HG02981 (cell line): ENCODE measurements around the gene RXFP3.
A peak's percentile ranks its signal among the peaks of the same experiment; 100 is the strongest.
"Not testable (repeated sequence)": the region's sequence is repeated elsewhere in the genome, so short reads cannot be mapped to it uniquely, and the experiment has no call there.

ENCODE experiments used
- ATAC-seq: cut with Tn5 transposase; IDR thresholded peaks from one replicate; pipeline ENCODE4 v1.9.1; 2021; ENCODE audit warnings: mild to moderate bottlenecking, moderate library complexity; ENCODE audit not compliant: unreplicated experiment

The RXFP3 gene

DNA sequence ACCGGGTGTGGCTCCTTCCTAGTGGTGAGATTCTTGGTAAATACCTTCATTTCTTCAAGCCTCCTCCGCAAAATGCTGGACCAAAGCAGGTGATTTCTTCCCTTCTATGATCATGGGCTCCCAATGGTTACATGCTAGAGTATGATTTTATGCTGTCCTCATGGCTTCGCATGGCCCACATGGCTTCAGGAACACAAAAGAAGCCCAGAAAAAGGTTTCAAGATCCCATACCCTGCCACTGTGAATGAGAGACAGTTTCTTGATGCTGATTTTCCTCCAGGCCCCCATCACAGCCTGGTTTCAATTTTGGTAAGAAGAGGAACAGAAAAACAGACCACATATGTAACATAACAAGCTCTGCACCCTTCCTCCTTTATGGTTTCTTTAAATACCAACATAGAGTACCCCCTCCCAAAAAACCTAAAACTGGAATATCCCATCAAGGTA is 2.4 kb upstream of the RXFP3 start:
- ATAC-seq = peak; percentile 75

DNA sequence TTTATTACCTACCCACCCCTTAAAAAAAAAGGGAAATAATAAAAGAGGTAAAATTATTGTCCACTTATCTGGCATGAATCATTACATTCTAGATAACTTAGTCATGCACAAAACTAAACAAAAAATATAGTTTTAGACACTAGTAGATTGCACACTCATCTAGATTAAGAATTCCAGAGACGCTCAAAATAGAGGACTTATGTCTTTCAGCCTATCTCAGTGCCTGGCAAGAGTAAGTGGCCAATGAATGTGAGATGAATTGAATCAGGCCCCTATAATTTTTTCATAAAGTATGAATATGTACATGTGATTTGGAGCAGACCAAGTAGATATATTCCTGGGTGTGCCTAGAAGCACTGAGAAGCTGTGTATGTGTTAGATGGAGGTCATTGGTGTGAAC is 2.0 kb upstream of the RXFP3 start:
- peak; percentile 9 for ATAC-seq

DNA sequence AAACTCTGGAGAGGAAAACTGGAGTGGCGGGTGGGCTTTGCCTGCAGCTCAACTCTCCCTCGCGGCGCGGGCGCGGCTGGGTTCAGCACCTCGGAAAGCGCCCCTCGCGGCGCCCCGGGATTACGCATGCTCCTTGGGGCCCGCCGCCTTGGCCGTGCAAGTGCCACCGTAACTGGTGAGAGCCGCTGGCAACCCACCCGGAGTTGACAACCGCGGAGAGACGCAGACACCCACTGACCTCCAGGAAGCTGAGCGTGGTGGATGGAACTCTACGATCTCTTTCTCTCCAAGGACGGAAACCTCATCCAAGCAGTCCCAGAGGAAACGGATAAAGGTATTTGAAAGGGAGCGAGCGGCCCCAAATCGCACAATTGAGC is 194 bp upstream of the RXFP3 start:
- no peak for ATAC-seq

DNA sequence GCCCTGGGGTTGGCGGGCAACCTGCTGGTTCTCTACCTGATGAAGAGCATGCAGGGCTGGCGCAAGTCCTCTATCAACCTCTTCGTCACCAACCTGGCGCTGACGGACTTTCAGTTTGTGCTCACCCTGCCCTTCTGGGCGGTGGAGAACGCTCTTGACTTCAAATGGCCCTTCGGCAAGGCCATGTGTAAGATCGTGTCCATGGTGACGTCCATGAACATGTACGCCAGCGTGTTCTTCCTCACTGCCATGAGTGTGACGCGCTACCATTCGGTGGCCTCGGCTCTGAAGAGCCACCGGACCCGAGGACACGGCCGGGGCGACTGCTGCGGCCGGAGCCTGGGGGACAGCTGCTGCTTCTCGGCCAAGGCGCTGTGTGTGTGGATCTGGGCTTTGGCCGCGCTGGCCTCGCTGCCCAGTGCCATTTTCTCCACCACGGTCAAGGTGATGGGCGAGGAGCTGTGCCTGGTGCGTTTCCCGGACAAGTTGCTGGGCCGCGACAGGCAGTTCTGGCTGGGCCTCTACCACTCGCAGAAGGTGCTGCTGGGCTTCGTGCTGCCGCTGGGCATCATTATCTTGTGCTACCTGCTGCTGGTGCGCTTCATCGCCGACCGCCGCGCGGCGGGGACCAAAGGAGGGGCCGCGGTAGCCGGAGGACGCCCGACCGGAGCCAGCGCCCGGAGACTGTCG is 976 bp downstream of the RXFP3 start:
- no peak for ATAC-seq

DNA sequence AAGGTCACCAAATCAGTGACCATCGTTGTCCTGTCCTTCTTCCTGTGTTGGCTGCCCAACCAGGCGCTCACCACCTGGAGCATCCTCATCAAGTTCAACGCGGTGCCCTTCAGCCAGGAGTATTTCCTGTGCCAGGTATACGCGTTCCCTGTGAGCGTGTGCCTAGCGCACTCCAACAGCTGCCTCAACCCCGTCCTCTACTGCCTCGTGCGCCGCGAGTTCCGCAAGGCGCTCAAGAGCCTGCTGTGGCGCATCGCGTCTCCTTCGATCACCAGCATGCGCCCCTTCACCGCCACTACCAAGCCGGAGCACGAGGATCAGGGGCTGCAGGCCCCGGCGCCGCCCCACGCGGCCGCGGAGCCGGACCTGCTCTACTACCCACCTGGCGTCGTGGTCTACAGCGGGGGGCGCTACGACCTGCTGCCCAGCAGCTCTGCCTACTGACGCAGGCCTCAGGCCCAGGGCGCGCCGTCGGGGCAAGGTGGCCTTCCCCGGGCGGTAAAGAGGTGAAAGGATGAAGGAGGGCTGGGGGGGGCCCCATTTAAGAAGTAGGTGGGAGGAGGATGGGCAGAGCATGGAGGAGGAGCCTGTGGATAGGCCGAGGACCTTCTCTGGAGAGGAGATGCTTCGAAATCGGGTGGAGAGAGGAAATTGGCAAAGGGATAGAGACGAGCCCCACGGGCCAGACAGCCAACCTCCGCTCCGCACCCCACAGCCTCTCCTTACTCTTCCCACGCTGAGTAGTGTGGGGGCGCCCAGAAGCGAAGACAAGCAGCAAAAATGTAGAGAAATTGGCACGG is 1.7 kb downstream of the RXFP3 start:
- no peak for ATAC-seq

DNA sequence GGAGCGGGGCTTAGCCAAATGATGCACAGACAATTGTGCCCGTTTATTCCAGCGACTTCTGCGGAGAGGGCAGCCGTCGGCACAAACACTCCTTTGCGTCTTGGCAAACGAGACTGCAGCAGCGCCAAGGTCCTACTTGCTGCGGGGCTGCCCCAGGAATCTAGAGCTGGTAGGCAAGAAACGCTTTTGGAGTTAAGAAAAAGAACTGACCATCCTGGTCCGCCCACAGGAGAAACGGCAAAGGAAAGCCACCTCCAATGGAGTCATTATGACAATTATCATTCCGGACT is 2.3 kb downstream of the RXFP3 start:
- no peak for ATAC-seq

DNA sequence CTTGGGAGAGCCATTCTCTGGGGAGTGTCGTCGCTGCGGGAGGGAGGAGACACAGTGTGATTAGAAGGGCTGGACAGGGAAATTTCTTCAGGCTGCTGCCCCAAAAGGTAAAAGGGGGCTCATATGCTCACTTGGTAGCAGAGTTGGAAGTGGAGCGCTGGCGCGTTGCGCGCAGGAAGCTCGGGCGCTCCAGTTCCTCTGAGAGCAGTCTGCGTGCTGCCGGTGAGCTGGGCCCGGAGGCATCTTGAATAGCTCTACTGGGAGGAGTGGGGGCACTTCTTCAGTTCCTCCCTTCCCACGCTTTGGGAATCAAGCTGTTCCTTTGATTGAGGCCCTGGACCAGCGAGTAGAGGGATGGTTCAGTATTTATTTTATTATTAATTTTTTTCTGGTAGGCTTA is 2.7 kb downstream of the RXFP3 start:
- ATAC-seq = no peak

DNA sequence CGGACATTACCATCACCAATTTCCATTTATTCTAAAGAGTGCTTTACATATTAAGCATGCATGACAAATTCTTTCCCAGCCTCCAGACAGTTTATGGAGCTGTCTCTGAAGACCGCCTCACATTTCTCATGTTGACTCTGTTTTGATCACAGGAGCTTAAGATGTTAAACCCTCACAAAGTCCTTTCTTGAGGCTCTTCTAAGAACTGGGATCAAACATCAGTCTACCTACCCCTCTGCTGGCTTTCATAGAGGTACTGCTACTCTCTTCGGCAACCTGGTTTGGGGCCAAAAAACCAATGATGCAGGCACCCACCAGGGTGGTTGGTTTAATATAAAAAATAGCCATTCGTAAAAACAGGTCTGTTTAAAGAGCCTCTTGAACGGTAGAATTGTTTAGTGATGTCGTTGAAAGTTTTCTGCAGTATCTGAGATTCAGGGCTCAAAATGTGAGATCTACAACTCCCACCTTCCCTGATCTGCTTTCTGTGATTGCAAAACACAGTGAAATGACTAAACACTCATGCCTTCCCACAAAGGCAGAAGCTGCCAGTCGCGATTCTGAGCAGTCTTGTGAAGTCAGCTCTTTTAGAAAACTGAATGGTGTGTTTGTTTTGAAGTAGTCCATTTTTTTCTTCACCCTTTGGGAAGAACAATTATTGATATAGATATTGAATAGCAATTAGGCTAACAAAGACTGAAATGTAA is 3.5 kb downstream of the RXFP3 start:
- ATAC-seq = no peak

DNA sequence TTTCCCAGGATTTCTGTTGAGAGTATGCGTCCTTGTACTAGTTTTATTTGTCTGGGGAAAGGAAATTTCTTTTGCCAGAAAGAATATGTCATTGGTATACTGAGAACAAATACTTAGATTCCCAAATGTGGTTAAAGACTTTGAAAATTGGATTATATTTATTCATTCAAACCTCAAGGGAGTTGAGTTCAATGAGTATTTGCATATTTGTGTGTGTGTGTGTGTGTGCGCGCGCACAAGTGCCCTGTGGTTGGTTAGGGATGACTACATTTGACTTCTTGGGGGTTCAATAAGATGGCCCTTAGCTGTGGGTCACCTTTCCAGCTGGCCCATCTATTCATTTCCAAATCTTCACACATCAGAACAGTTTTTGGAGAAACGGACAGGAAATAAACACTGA is 4.9 kb downstream of the RXFP3 start:
- no peak for ATAC-seq

DNA sequence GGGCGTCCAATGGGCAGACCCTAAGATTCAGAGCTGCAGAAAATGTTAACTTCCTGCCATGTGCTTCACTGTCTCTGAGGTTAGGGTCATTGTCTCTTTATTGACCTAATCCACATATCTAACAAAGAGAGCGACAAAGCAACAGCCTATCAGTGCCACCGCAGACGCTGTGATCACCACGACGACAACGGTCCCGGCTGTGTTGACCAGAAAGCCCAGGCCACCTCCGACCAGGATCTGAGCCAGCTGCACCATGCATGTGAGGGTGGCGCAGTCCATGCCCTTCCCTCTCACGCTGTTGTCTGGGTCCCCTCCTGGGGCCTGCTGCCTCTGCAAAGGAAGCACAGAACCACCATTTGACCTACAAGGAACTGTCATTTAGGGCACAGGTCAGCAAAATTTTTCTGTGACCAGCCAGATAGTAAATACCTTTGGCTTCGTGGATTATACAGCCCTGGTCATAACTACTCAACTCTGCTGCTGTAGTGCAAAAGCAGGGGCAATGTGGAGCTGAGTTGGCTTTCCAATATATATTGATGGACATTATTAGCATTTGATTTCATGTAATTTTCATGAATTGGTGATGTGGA is 8.5 kb downstream of the RXFP3 start:
- no peak for ATAC-seq

DNA sequence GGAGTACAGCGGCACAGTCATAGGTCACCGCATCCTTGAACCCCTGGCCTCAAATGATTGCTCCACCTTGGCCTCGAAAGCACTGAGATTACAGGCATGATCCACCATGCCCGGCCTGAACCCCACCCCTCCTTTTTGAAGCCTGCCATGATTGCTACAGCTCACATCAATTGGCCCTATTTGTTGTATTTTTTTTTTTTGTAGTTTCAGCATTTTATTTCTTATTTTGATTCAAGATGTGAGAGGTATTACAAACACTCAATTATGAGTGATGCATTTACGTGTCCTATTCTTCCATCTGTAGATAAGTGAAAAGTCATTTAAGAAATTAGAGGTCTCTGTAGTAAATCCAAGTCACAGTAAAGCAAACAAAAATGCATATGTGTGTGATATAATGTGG is 16.0 kb downstream of the RXFP3 start:
- ATAC-seq = not testable (repeated sequence)

DNA sequence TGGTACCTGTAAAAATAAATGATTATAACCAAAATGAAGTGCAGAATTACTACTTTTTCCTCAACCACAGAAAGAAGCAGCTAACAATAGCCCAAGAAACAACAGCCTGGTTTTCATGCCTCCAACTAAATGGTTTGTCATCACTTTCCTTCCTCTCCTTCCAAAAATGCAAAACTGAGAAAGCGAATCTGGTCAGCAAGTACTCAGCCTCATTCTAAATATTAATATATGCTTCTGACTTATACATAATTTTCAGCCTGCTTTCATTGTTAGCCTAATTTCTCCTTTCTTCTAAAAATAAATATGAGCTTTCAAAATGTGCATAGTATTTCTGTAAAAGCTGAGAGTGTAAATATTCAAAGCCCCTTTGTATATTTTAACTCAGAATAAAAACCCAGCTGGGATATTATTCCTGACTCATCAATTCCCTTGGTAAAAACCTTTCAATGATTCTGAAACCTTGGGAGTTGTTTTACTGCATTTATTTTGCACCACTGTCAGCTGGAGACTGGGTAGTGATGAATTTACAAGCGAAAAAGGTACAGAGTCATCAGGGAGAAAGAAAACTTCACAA is 21.5 kb downstream of the RXFP3 start:
- no peak for ATAC-seq

DNA sequence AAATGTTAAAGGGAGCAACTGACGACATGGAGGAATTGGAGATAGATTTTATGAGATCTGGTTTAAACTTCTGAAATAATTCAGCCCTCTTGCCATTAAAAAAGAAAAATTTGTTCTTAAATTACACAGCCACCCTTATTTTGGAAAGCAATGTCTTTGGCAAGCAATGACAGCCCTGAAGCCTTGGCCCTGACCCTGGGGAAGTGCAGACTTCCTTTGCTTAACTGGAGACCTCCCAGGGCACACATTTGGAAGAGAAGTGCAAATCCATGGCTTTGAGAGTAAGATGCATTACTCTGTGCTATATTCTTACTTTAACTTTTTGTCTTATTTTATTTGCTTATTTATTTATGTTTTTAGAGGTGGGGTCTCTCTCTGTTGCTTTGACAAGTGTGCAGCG is 22.0 kb downstream of the RXFP3 start:
- no peak for ATAC-seq

DNA sequence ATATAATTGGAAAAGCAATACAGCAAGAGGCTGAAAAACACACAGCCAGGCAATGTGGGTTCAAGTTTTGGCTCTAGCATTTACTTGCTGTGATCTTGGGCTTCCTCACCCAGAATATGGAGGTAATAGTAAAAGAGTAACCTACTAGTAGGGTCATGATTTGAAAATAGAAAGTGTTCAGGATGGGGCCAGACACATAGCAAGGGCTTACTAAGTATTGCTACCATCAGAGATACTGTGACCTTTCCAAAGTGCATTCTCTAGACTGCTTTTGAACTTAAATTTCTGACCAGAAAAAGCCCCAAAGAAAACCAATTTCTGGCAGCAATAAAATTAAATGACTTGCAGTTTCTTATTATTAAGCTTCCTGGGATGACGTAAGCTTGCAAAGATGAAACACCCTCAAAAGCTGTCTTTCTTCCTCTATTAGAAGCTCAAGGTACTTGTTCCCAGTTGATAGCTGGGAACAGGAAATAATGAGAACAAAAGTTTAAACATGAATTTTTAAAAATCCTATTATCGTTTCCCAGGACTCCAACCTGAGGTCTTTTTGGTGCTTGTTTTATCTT is 28.0 kb downstream of the RXFP3 start:
- ATAC-seq = no peak

DNA sequence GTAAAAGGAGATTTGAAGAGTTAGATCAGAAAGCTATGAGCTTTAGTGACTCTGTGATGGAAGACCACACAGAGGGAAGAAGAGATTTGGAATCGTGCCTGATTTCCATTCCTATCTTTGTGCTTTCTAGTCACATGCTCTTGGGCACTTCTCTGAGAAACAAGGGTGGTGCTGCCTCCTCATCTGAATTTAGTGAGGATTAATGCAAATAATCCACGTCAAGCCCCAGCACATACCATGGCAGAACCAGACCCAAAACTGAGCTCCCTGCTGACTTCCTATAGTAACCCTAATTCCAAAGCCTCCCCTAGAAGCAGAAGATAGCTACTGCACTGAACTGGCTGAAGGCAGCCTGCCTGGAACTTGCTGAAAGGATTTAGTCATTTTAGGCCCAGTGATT is 30.6 kb downstream of the RXFP3 start:
- ATAC-seq = no peak

DNA sequence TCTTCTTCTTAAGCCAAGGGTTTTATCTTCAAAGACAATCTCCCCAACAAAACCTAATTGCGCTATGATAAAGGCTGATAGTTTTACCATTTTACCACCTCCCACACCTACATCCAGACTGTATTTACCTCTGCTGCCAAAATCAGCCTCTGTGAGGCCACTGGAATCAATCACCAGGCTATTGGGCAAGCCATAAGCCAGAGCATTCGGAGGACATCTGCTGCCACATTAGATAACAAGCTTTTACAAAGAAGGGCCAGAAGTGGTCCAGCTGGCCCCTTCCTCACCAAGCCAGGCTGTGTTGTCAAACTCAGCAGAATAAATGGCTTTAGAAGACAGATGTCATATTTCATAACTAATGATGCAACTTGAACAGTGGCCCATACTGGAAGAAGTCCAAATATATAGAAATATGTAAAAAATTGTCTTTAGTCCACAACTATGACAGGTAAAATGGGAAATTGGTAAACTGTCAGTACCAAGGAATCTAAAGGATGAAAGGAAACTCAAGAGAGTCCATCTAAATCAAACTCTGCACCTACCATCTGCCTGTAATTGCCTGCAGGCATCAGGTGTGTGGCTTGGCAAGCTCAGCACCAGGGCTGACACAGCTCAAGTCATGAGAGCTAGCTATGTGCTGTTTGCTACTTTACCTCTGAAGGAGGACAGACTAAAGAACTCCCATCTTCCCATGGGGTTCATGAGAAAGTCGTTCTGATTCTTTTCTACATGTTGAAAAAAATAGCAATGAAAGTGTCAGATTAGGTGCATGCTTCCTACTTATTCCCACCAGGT is 32.2 kb downstream of the RXFP3 start:
- ATAC-seq = no peak

DNA sequence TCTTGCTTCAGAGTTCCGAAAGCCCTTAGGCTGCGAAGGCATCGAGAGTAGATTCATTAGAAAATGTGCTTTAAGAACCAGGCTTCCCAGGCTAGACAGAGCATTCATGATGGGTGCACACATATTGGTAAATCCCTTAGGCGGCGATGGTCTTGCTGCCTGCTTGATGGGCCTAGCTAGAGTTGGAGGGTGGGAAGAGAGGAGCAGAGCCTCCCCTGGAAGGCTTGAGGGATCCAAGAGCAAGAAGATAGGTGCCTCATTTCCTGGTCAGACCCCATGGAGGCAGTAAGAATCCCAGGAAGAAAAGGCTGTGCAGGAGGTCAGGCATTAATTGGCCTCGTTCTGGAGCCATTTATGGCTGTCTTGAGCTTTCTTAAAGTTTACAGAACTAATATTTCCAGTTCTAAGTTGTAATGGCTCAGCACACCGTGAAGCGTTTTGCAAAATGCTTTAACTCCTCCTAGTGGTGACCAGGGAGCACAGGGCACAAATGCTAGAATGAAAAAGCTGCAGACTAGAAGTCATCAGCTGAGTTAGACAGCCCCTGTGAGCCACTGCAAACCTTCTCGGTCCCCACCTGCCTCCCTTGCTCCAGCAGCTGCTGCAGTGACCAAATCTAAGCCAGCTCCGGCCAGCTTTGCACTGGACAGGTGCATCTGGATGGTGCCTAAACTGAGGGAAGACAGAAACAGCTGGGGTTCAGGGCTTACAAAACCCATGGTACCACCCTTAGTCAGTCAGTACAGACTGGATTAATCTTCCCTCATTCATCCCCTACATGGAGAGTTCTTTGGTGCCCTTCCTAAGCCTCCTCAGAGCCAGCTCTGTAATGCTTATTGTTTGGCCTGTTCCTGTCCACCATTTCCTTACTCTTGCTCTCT is 33.6 kb downstream of the RXFP3 start:
- peak; percentile 73 for ATAC-seq

DNA sequence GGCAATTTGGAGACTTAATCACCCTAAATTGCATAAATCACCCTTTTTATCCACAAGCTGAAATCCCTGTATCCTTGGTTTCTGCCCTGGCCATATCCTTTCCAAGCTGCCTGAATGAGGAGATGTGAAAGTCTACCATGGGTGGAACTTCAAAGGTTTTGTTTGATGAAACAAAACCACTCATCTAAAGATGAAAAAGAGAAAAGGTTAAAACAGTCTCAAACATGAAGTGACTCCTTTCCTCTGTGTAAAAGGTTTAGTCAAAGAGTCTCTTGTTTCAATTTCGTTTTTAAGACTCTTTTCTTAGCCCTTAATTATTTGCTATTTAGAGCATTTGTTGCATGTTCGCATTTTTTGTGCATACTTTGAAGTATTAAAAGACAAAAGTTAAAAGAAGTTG is 37.1 kb downstream of the RXFP3 start:
- ATAC-seq = no peak

DNA sequence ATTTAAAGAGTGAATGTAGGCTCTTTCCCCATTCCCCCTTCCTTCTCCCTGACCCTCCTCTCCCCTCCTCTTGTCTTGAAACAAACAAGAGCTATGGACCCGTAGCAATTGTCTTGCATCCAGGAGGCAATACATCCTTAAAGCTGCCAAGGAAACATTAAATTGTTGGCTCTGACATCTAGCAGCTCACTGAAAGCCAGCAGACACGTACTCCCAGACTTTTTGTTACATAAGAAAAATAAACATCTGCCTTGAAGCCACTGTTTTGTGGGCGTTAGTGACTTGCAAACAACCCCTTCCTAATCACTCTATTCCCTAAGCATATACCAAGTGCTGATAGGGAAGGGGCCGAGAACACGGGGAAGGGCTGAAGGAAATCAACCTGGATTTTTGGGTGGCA is 39.7 kb downstream of the RXFP3 start:
- no peak for ATAC-seq
